Esophagus squamous epithelium (tissue), 5 donors: ENCODE measurements around the gene MCM3AP. TPM values are rescaled to one million over a fixed set of nuclear protein-coding genes. Genes with fewer than 3 reads are reported as not detected.
A peak's percentile ranks its signal among the peaks of the same experiment; 100 is the strongest.

Experiments used
- DNase-seq: peaks from one replicate; lab custom pipeline; 2025; lab: John Stamatoyannopoulos, UW
- H3K27ac ChIP-seq, 4 donors: fragments of 200-600 bp; sonication (generic); one replicate each; pipeline ENCODE4 v1.5.1; 2016 to 2019; ENCODE audit warnings: mild to moderate bottlenecking in 1 of 4
- H3K27me3 ChIP-seq, 4 donors: fragments of 200-600 bp; sonication (generic); 1 replicate in 3 of 4; 2 replicates in 1 of 4; pipeline versions ENCODE4 v1.5.1 to v1.6.0; 2017 to 2021; ENCODE audit warnings: antibody characterized with exemption in 1 of 4
- H3K36me3 ChIP-seq, 3 donors: fragments of 200-600 bp; sonication (generic); one replicate each; pipeline ENCODE4 v1.5.1; 2016 to 2019
- H3K4me1 ChIP-seq, 3 donors: fragments of 200-600 bp; sonication (generic); one replicate each; pipeline ENCODE4 v1.5.1; 2017 to 2019
- H3K4me3 ChIP-seq, 4 donors: fragments of 200-600 bp; sonication (generic); 1 replicate in 3 of 4; 2 replicates in 1 of 4; pipeline ENCODE4 v1.5.1; 2016 to 2019; ENCODE audit warnings: mild to moderate bottlenecking in 2 of 4, moderate library complexity in 1 of 4
- H3K9me3 ChIP-seq, 3 donors: fragments of 200-600 bp; sonication (generic); one replicate each; pipeline ENCODE4 v1.5.1; 2016 to 2019
- CTCF ChIP-seq, 6 experiments: fragments of 450-650 bp in 4 of 6; fragments of 200-600 bp in 2 of 6; sonication (generic) in 2 of 6; IDR thresholded peaks; one replicate each; pipeline ENCODE4 v1.5.1; 2016 to 2019; ENCODE audit warnings: antibody characterized with exemption in 6 of 6, mild to moderate bottlenecking in 4 of 6, moderate library complexity in 4 of 6
- POLR2A ChIP-seq, 4 donors: fragments of 450-650 bp; IDR thresholded peaks; one replicate each; pipeline ENCODE4 v1.6.1; 2017; ENCODE audit warnings: antibody characterized with exemption in 4 of 4, mild to moderate bottlenecking in 4 of 4, moderate library complexity in 3 of 4
- WGBS, 2 donors: methylation state at CpG; one replicate each; pipeline ENCODE4 v1.1.5; 2018; 5-methylcytosine and 5-hydroxymethylcytosine counted together
- intact Hi-C: fragments of 100-400 bp; cut with DNase I; formaldehyde crosslinking; loops from one replicate; pipeline ENCODE4 v1.15.0; 2022
- total RNA-seq, 4 donors: library from RNA; depleted of rRNA; stranded (reverse); fragments of >200 nt; gene quantifications; one replicate each; pipeline ENCODE4 v1.1.0, GENCODE V29; 2016
- donor health status: DM: yes; HTN: yes; CAD: no.

The MCM3AP gene
- total RNA-seq, 4 donors from 2014 or later = 31.3 to 72.7 (median 63.2) TPM

- 85 to 92% methylated on average over 8 to 15 of the region's 15 CpGs for WGBS, 2 donors
Measured at GRCh38 chr21:46326110-46326703, 40.8 kb upstream of the MCM3AP start.

DNA sequence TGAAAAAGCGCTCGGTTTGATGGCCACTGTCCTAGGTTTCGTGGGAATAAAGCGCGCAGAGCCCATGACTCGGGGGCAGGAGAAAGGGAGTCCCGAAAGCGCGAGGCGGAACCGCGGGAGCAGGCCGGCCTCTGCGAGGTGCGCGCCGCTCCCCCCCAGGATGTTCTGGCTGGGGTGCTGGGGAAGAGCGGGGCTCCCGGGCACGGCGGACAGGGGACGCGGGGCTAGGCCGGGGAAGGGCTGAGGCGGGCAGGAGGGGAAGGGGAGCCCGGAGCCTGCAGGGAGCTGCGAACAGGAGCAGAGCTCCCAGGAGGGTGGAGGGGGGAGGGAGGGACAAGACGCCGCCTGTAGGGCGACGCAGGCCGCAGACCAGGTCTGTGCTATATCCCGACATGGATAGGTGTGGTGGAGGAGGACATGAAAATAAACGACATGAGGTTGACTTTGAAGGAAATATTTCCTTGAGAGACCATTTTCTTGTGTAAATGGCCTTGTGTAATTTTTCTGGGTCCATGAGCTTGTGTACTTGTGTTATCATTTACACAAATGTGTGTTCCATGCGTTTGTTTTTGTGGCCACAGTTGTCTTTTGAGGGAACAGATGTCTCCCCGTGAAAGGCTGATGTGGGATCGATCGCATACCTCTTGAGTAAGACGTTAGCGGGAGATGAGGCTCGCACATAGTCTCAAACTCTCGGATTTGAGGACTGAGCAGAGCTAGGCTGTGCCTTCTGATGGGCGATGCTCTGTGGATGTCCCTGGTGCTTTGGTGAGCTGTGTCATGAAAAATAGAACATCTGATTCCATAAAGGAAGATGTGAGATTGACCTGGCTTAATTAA is 39.9 kb upstream of the MCM3AP start:
- no peaks in the 10 kb centered on the region for H3K9me3 ChIP-seq
- H3K4me3 ChIP-seq = peak overlapping the region; percentile 74 to 99 (median 96)
- peak overlapping the region; percentile 93 to 100 (median 100) for H3K27ac ChIP-seq
- intact Hi-C loops = loop anchor here (10.0 kb wide), 1 partner anchor 100 kb away; the partner anchor contains the start of gene LSS
- H3K36me3 ChIP-seq = peaks cover 0 to 39% (median 3%) of the 10 kb centered on the region in 3 donors
- 7 to 15% methylated on average over 23 to 29 of the region's 43 CpGs for WGBS, 2 donors
- no peaks in the 10 kb centered on the region for H3K27me3 ChIP-seq
- no peak for TF ChIP-seq POLR2A (IDR thresholded peaks at IDR 0.05)
- peak in 3 of 6 experiments; percentile 3 to 16 (median 10) for TF ChIP-seq CTCF (IDR thresholded peaks at IDR 0.05)
- peaks cover 13 to 48% (median 20%) of the 10 kb centered on the region in 3 donors for H3K4me1 ChIP-seq
- DNase-seq = no peak

More at GRCh38 chr21:46326110-46326703, 40.8 kb upstream of the MCM3AP start:
- Histone ChIP-seq H3K36me3 (peaks cover 0 to 48% (median 3%) of the 10 kb centered on the region in 3 donors), H3K9me3 (no peaks in the 10 kb centered on the region), H3K27me3 (no peaks in the 10 kb centered on the region), H3K27ac (peak overlapping the region in 1 of 4 donors; percentile 93), H3K4me1 (peaks cover 13 to 40% (median 20%) of the 10 kb centered on the region in 3 donors), H3K4me3 (no peak overlapping the region)
- no peak for DNase-seq
- no peak for TF ChIP-seq CTCF (IDR thresholded peaks at IDR 0.05)
- no peak for TF ChIP-seq POLR2A (IDR thresholded peaks at IDR 0.05)
- intact Hi-C loops = loop anchor here (10.0 kb wide), 1 partner anchor 101 kb away; the partner anchor contains the start of gene LSS

GRCh38 chr21:46324390-46325072 is 39.1 kb upstream of the MCM3AP start:
- WGBS, 2 donors = no CpG with 5 or more reads among the region's 98 CpGs
- peaks cover 0 to 31% (median 0%) of the 10 kb centered on the region in 3 donors for H3K36me3 ChIP-seq
- peak overlapping the region; percentile 97 to 100 (median 100) for H3K27ac ChIP-seq
- H3K4me3 ChIP-seq = peak overlapping the region; percentile 74 to 99 (median 96)
- no peaks in the 10 kb centered on the region for H3K27me3 ChIP-seq
- DNase-seq = peak; percentile 69
- peak in 1 of 6 experiments; percentile 16 for TF ChIP-seq CTCF (IDR thresholded peaks at IDR 0.05)
- TF ChIP-seq POLR2A (IDR thresholded peaks at IDR 0.05) = peak in 2 of 4 donors; percentile 55 to 70
- intact Hi-C loops = loop anchor here (10.0 kb wide), 1 partner anchor 100 kb away; the partner anchor contains the start of gene LSS
- no peaks in the 10 kb centered on the region for H3K9me3 ChIP-seq
- peaks cover 13 to 48% (median 20%) of the 10 kb centered on the region in 3 donors for H3K4me1 ChIP-seq

DNA sequence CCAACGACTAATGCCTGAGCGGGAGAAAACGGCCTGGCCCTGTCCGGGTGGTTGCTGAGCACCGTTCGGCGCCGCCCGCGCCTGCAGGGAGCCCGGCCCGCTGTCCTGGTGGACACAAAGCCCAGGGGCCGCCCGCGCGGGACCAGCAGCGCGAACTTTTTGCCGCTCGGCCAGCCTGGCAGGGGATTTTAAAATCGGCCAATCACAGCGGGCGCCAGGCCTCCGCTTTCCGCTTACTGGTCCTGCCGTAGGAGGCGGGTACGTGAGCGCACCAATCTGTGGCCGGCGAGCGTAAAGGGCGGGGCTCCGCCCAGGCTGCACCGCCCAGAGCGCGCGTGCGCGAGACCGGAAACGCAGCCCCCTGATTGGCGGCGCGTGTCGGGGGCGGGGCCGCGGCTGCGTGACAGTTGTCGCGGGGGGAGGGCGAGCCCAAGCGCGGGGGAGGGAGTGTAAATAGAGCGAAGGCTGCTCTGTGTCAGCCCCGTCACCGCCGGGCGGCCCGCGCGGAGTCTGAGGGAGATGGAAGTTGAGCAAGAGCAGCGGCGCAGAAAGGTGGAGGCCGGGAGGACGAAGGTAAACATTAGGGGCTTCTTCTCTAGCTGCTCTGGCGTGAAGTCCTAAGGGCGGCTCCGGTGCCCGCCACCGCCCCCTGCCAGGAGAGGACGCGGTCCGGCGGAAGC is 38.4 kb upstream of the MCM3AP start, which contains the start of the genes C21orf58 and PCNT:
C21orf58 (minus strand) TSS at position 161 of the 680 bp plus-strand sequence. CDS start 1,132 bp downstream, outside the sequence.
PCNT (plus strand) TSS at position 447 of the 680 bp plus-strand sequence; CDS start at position 520, 73 bp downstream.
- H3K4me1 ChIP-seq = peaks cover 13 to 48% (median 20%) of the 10 kb centered on the region in 3 donors
- peak; percentile 84 for DNase-seq
- H3K27me3 ChIP-seq = no peaks in the 10 kb centered on the region
- H3K4me3 ChIP-seq = peak within 1 kb of the TSS; percentile 74 to 99 (median 96)
- intact Hi-C loops = loop anchor here (10.0 kb wide), 1 partner anchor 99 kb away; the partner anchor contains the start of gene LSS
- TF ChIP-seq POLR2A (IDR thresholded peaks at IDR 0.05) (peak in 1 of 4 donors; percentile 42), CTCF (IDR thresholded peaks at IDR 0.05) (peak in 1 of 6 experiments; percentile 12)
- WGBS, 2 donors = 0 to 2% methylated on average over 8 to 13 of the region's 76 CpGs
- H3K27ac ChIP-seq = peak within 1 kb of the TSS; percentile 97 to 100 (median 100)
- H3K9me3 ChIP-seq = no peaks in the 10 kb centered on the region
- peaks cover 0 to 24% (median 0%) of the 10 kb centered on the region in 3 donors for H3K36me3 ChIP-seq
